ENCODE results near the gene LDB1. TPM values are rescaled to one million over a fixed set of nuclear protein-coding genes. Genes with fewer than 3 reads are reported as not detected.

Gene LDB1
- total and polyA plus RNA-seq, 2 of the 13 experiments (the other 11 are each of a cell fraction or from before 2014, with no cell fraction given): 17.2 to 45.5 TPM

- H3K36me3 ChIP-seq (replicated peaks in 1 of 2; ENCODE audit: control insufficient read depth in 1 of 2, insufficient read depth in 2 of 2, low read length in 2 of 2): peaks cover 0 to 3% of the 10 kb centered on the region in 2 experiments; a peak in 1 of 5 replicates
- in situ Hi-C loops (cut with HindIII; ENCODE audit: extremely low pct_ligation_motif_present, low pct_unique_long_range_greater_than_20kb): no loop called here
- intact Hi-C loops (cut with micrococcal nuclease; ENCODE audit: unreplicated experiment): loop anchor here (5.0 kb wide), 1 partner anchor 50 kb away; no protein-coding TSS in a partner anchor
- FAIRE-seq: no peak
- H3K4me2 ChIP-seq (ENCODE audit: low read depth, low read length): peak overlapping the region; percentile 90
- no peaks in the 10 kb centered on the region for H3K9me3 ChIP-seq (ENCODE audit: low read length)
- H3K79me2 ChIP-seq (ENCODE audit: insufficient read depth, low read length): peaks cover 13% of the 10 kb centered on the region
- no peak overlapping the region for H3K27ac ChIP-seq (ENCODE audit: extremely low read length, insufficient read depth, low read length)
- no peaks in the 10 kb centered on the region; the same call in 1 of the 2 replicates for H4K20me1 ChIP-seq (ENCODE audit: insufficient read depth, low read length)
- ChIA-PET POLR2A (interaction anchor here (0.9 to 3.5 kb wide), 4 partner anchors 8 to 52 kb away, joined by 3 to 39 read pairs (median 3); partner anchors contain the start of gene ARMH3), CTCF (ENCODE audit: low intra/inter-chr PET ratio, low total read pairs) (no interaction called here)
- H3K27me3 ChIP-seq (ENCODE audit: control insufficient read depth in 1 of 2, insufficient read depth in 2 of 2, low read length in 2 of 2): no peaks in the 10 kb centered on the region
- H3K4me3 ChIP-seq (replicated peaks in 1 of 3; ENCODE audit: insufficient read depth in 1 of 3, low read depth in 2 of 3, low read length in 3 of 3): no peak overlapping the region; a peak in 1 of 6 replicates
- no TSS peak for BruUV-seq (replicated peaks)
- WGBS (ENCODE audit: low lambda C conversion rate): 92% methylated on average over 5 of the region's 18 CpGs
- ATAC-seq: no peak
- TF ChIP-seq PRDM15 (CRISPR knock-in tag; IDR thresholded peaks at IDR 0.05) (no peak), AGO2 (optimal IDR thresholded peaks at IDR 0.05; ENCODE audit: low read depth, low read length) (peak; percentile 55), ZNF839 (CRISPR knock-in tag; IDR thresholded peaks at IDR 0.05; ENCODE audit: borderline replicate concordance) (no peak), ZC3H13 (CRISPR knock-in tag; IDR thresholded peaks at IDR 0.05) (peak; percentile 63; the same call in 1 of the 2 replicates)
- peak overlapping the region; percentile 94; the same call in 1 of the 2 replicates for H3K9ac ChIP-seq (ENCODE audit: insufficient read depth, low read depth, low read length)
- no peak overlapping the region for H2AFZ ChIP-seq (ENCODE audit: low read length)
- peaks cover 29% of the 10 kb centered on the region for H3K4me1 ChIP-seq (ENCODE audit: insufficient read depth, low read length)
- DNase-seq (ENCODE audit: low spot score): no peak
Observed at GRCh38 chr10:102067091-102067916, 52.9 kb downstream of the LDB1 start.
